Ishikawa (cell line): Measurements from ENCODE around the gene NUDT19.

ENCODE experiments used
- EP300 ChIP-seq: IDR thresholded peaks from 2 replicates; pipeline ENCODE4 v1.6.1; 2012; ENCODE audit warnings: borderline replicate concordance
- FOXM1 ChIP-seq: IDR thresholded peaks from 2 replicates; pipeline ENCODE4 v1.6.1; 2012; ENCODE audit warnings: low read depth, borderline replicate concordance
- TF ChIP-seq, protein P1 (sequence below): IDR thresholded peaks from 2 replicates; pipeline ENCODE4 v1.6.1; 2012
- TF ChIP-seq, protein P2 (sequence below): IDR thresholded peaks from 2 replicates; pipeline ENCODE4 v1.6.1; 2012; ENCODE audit warnings: low read depth, mild to moderate bottlenecking

DNA sequence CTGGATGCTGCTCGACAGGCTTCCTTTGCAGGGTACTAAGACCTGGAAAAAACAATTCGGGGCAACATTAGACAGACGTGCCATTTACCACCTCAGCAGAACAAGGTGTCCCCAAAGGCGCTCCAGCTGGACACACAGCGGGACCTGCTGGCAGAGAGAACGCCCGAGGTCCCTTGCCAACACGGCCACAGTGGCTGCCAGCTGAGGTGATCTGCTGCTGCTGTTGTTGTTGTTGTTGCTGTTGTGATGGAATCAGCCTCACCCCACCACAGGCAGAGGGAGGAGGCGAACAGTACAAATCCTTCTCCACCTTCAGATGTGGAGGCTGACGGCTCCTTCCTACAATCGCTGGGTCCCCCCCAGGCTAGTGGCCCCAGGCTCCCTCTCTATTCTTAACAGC, 41.9 kb upstream of the NUDT19 start:
- TF ChIP-seq, protein P1, sequence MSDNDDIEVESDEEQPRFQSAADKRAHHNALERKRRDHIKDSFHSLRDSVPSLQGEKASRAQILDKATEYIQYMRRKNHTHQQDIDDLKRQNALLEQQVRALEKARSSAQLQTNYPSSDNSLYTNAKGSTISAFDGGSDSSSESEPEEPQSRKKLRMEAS: no peak
- TF ChIP-seq, protein P2, sequence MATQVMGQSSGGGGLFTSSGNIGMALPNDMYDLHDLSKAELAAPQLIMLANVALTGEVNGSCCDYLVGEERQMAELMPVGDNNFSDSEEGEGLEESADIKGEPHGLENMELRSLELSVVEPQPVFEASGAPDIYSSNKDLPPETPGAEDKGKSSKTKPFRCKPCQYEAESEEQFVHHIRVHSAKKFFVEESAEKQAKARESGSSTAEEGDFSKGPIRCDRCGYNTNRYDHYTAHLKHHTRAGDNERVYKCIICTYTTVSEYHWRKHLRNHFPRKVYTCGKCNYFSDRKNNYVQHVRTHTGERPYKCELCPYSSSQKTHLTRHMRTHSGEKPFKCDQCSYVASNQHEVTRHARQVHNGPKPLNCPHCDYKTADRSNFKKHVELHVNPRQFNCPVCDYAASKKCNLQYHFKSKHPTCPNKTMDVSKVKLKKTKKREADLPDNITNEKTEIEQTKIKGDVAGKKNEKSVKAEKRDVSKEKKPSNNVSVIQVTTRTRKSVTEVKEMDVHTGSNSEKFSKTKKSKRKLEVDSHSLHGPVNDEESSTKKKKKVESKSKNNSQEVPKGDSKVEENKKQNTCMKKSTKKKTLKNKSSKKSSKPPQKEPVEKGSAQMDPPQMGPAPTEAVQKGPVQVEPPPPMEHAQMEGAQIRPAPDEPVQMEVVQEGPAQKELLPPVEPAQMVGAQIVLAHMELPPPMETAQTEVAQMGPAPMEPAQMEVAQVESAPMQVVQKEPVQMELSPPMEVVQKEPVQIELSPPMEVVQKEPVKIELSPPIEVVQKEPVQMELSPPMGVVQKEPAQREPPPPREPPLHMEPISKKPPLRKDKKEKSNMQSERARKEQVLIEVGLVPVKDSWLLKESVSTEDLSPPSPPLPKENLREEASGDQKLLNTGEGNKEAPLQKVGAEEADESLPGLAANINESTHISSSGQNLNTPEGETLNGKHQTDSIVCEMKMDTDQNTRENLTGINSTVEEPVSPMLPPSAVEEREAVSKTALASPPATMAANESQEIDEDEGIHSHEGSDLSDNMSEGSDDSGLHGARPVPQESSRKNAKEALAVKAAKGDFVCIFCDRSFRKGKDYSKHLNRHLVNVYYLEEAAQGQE: no peak
- no peak for TF ChIP-seq EP300
- TF ChIP-seq FOXM1: no peak
